Activated naive CD4-positive, alpha-beta T cell treated with Interleukin-2 at 50 U/mL for 16 hours (primary cell): Measurements from ENCODE around the gene ENHO.

ENCODE experiments used
- DNase-seq: peaks from one replicate; pipeline ENCODE4 v3.0.0-alpha.2; 2020

The ENHO gene

DNA sequence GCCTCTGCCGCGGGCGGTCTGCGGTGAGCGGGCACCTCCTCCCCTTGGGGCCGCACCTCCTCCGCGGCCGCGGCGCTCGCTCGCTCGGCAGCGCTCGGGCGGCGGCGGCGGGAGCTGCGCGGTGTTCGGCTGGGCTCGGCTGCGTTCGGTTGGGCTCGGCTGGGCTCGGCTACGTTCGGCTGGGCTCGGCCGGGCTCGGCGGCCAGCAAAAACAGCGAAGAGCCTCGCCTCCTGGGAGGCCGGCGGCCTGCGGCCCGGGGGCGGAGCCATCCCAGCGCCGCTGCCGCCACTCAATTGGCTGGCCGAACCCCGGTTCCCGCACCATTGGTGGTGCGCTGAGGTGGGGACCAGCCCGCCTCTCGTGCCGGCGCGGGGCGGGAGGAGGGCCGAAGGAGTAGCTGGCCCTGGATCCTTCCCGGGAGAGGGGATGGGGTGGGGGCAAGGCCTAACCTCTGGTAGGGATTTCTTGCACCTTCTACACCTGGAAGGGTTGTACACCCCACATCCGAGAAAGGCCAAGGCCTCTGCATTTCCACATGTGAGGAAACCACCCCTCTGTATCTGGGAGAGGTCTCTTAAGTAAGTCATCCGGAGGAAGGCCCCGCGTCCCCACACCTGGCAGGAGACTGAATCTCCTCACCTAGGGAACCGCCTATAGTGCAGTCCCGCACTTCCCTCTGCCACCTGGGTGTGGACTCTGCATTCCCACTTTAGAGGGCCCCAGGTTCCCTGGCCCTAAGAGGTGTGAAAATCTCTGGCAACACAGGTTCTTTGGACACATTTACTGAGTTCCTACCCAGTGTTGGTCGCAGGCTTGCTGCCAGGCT, at the start of gene ENHO:
Gene ENHO (minus strand): TSS at position 20 of the 827 bp plus-strand sequence. CDS start 1,295 bp downstream, outside the sequence.
- DNase-seq = peak; percentile 91

DNA sequence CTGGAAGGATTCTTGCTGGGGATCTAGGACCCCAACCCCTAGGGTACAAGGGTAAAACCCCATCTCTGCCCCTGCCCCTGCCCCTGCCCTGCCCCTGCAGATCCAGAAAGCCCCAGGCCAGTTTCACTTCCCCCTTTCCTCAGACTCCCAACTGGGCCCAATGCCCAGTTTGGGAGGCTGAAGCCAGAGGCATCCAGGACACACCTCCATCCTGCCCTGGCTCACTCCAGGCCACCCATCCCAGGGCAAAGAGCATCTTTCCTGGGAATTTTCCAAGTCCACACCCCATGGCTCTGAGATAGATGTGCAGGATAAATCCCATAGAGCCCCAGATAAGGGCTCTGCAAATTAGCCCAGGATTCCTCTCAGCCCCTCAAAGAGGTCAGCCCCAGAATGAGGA, 49.3 kb upstream of the ENHO start:
- DNase-seq = no peak

DNA sequence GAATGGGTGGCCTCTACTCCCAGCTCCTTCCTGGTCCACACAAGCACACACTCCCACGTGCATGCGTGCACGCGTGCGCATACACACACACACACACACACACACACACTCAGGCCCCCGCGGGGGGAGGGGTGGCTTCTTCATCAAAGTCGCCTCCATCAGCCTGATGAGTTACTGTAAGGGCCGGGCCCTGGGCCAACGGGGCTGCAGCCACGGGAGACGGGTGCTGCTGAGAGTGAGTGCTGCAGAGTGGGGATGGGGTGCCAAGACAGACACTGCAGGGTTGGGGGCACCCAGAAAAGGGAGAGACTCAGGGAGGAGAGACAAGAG, 48.7 kb upstream of the ENHO start:
- no peak for DNase-seq

DNA sequence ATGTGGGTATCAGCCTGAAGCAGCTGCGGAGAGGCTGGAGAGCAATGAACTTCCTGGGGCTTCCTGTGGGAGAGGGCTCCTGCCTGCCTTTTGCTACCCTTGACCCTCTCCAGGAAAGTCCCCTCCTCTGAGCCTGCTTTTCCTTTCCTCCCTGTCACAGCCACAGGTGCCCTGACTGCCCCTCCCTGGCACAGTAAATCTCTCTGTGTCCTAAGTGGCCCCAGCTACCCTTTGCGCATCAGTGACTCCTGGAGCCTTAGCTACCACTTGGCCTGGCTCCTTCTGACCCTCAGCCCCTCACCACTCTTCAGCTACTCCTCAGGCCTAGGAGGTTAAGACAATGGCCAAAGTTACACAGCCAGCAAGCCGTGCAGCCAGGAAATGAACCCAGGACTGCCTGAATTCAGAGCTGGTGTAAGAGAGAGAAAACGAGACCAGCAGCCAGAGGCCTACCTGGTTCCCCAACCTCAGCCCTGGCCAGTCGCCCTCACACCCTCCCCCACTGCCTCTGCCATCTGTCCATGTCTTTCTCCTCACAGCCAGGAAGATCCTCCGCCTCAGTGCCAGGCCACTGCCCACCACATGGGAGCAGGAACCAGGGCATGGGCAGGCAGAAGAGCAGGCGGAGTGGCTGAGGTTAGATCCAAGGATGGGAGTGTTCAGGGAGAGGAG, 48.2 kb upstream of the ENHO start:
- no peak for DNase-seq

DNA sequence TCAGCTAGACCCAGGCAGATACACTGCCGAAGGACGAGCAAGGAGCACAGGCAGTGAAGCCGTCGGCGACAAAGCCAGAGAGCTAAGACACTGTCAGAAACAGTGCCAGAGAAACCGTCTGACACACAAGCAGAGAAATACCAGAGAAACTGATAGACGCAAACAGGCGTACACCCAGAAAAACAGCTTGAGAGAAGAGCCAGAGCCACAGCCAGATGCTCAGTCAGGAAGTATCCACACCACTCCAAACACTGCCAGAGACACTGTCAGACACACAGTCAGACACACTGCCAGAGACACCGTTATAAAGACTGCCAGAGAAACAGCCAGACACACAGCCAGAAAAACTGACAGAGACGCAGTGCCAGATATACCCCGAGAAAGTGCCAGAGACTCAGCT, 47.6 kb upstream of the ENHO start:
- DNase-seq = no peak

DNA sequence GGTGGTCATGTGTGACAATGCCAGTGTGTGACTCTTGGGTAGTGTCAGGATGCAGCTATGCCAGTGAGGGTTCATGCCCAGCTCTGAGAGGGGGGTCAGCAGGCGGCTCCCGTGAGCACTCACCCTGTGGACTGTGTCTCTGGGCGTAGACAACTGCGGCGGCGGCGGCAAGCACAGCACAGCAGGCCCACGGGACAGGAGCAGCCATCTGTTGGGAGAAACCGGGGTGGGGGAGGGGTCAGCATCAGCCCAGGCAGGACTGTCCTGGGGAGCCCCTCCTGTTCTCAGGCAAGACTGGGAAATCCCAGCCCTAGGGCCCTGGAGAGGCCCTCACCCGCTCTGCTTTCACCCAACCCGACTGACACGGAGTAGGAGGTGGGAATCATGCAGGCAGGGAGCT, 46.0 kb upstream of the ENHO start:
- DNase-seq = no peak

DNA sequence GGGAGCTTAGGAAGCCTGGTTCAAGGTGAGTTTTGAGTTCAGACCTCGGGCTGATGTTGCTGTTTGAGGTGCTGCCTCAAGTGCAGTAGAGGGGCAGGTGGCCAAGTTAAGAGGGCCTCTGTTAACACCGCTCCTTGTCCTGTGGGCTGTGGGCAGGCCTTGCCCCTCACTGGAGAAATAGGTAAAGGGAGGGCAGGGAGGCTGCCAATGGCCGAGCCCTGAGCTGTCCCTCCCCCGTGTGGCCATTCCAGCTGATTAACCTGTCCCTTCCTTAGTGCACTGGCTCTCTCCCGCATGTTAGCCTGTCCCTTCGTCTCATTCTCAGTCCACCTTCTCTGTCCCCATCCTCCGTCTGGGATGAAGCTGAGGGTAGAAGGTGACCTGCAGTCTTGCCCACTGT, 45.3 kb upstream of the ENHO start:
- no peak for DNase-seq

DNA sequence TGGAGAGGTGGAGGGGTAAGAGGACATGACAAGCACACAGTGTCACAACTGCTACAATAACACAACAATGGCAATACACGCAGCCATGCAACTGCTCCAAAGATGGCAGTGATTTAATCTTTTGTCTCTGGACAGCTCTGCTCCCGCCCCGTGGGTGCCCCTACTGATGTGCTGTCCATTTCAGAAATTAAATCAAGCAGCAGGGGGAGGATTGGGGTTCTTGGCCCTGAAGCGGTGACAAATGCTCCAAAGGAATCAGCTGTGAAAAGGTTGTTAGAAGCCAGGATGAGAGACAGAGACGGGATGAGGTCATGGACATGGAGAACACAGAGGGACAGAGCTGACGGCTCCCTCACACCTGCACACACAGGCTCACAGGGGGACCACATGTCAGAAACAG, 44.2 kb upstream of the ENHO start:
- DNase-seq = no peak

DNA sequence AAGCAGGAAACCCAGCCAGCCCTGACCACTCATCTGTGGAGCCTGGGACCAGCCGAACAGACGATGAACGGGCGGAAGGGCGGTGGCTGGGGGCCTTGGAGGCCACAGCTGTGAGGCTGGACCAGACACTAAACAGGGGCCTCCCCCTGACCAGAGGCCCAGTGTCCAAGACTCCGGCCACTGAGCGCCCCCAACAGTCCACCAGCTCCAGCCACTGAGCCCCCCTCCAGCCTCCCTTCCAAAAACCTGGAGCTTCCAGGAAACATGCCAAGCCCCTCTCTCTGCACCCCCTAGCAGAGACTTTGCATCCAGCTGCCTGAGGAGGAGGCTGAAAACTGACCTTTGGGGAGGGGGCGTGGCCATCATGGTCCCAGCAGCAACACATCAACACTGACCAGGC, 43.5 kb upstream of the ENHO start:
- DNase-seq = no peak

DNA sequence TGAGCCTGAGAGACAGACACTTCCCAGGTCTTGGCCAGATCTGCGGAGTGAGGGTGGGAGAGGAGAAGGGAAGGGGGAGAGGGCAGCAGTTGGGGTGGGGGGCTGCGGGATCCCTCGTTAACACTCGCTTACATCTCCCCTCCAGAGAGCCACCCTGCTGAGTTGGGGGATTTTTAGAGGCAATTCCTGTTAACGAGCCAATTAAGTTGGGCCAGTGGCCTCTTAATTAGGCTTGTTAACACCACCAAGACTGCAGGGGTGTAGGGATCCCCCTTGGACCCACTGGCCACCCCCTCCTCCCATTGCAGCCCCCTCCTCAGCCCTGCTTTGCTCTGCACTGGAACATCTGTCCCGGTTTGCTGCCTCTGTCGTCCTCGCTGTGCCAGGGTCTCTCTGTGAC, 43.1 kb upstream of the ENHO start:
- DNase-seq = no peak

DNA sequence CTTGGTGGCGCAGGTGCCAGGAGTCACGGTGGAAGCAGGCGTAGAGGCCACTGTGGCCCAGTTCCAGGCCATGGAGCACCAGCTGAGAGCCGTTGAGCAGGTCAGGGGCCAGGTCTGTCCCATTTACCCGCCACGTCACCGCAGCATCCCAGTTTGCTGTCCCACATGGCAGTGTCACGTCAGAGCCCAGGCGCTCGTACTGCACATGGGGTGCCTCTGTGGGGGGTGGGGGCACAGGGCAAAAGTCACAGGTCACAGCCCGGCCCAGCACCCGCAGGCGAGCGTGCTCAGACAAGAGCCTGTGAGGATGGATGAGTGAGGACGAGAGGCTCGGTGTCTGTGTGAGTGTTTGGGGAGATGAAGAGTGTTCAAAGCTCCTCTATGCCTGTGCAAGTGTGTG, 41.8 kb upstream of the ENHO start:
- DNase-seq = no peak

DNA sequence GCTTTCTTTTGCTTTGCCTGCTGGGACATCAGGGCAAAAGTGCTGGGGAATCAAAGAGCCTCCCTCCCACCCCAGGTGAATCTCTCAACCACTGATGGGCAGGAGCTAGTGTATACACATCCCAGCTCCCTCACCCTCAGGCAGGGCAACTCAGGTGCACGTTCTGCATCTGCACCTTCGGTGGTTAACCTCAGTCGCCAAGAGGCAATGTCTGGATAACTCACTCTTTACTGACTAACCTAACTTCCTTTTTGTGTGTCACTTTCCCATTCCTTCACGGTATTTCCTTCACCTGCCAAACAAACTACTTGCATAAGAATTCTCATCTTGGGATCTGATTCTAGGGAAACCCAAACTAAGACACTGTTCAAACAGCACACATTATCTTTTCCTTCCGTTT, 40.5 kb upstream of the ENHO start:
- no peak for DNase-seq

DNA sequence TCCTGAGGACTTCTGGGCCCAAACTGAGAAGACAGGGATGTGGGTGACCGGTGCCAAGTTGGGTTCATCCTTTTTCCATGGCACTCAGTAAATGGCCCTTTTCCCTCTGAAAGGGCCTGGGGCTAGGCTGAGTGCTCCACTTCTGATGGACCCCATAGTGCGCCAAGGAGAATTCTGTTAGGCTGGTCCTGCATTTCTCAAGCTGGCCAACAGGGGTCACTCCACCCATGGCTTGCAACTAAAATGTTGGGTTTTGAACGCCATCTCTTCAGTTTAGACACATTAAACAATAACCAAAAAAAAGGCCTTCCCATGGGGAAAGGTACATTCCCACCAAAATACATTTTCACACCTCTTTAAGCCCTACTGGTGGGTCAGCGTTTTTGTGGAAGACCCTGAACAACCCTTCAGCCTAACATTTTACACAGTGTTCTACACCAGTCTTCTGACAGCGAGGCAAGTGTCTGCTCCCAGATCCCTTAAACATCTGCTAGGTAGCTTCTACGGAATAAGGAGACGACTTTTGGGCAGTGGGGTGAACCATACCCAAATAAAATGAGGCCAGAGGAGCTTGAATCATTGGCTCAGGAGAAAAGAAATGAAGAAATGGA, 39.5 kb upstream of the ENHO start:
- DNase-seq = no peak

DNA sequence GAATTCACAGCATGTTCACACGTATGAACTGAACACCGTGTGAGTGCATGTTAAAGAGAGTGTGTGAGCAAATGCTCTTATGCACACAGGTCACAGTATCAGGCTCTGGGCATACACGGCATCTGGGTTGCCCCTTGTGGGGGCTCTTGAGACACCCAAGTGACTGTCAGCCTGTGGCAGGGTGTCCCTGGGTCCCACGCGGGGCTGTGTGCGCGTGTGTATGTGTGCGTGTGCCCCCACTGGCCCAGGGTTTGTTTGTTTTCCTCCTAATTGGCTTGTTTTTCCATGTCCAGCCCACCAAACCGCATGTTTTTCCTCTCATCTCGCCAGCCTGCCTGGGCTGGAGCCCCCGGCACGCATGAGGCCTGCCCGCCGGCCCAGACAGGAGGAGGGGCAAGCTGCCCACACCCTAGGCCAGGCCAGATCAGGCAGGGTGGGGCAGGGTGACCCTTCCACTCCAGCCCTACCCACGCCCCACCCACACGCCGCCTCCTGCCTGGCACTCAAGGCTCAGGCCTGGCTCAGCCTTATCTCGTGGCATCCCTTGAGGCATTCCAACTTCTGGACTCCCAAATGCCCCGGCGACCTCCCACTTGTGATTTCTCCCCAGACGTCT, 37.9 kb upstream of the ENHO start:
- no peak for DNase-seq

DNA sequence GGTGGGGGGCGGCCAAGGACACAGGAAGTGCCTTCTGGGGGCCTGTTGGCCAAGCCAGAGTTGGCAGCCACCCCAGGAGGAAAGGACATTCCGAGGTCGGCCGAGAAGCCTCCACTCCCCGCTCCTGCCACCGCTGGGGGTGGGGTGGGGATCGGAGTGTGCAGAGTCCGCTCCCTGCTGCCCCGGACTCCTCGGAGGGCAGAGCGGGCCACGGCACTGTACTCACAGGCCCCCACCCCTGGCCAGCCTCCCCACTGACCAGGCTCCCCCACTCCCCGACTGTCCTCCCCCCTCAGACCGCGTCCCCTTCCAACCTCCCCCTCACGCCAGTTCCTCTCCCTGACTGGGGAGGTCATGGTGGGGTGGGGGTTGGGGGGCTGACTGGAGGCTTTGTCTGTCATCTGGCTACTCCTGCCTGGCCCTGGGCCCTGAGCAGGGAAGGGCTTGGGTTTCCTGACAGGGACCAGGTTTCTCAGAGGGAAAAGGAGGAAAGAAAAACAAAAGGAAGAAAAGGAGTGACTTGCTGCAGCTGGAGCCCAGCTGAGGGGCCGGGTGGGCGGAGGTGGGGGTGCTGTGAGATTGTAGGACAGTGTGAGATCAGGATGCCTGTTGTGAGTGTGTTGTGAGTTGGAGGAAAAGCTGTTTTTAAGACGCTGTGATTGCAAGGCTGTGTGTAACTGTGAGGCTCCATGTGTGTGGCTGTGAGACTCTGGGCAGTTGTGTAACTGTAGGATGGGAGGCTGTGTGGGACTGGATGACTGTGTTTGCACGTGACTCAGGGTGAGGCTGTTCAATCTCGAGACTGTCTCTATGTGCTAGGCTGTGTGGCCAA, 37.0 kb upstream of the ENHO start:
- no peak for DNase-seq

DNA sequence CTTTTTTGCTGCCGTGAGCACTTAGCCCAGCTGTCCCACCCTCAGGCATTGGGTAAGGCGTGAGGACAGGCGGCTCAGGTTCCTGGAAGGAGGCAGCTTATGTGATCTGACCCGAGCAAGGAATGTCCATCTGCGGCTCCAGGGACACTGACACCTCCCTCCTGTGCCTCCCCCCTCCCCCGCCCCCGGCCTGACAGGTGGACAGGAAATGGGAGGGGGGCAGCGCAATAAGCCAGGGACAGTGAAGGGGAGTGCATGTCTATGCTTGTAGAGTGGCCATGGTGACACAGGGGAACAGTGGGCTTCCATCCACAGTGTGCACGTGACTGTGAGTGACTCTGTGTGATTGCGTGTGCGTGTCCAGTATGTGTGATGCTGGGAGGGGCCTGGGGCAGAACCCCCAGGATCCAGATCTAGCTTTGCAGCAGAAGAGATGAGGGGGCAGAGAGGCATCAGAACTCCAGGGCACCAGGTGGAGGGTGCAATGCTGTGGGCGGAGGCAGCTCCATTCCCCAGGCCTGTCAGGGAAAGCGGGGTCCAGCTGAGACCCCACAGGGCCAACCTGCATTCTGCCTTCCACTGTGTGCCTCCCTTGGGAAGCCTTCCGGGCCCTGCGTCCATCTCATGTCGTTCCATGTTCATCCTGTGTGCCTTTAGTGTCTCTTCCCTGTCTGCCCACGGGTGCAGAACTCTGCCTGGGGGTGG, 36.3 kb upstream of the ENHO start:
- DNase-seq = no peak

DNA sequence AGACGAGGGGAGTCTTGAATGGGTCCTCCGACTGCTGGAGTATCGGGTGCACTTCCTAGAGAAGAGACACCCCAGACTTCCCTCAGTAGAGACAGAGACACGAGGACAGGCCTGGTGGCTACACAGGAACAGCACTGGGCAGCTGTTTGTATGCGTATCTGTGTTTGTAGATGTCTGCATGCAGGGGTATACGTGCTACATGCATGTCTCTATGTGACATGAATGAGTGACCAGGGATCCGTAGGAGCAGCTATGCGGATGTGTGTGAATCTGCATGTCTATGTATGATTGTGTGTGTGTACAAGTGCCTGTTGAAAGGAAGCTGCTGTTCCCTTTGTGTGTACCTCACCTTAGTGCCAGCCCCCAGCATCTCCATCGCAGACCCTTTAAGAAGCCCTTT, 35.6 kb upstream of the ENHO start:
- no peak for DNase-seq

DNA sequence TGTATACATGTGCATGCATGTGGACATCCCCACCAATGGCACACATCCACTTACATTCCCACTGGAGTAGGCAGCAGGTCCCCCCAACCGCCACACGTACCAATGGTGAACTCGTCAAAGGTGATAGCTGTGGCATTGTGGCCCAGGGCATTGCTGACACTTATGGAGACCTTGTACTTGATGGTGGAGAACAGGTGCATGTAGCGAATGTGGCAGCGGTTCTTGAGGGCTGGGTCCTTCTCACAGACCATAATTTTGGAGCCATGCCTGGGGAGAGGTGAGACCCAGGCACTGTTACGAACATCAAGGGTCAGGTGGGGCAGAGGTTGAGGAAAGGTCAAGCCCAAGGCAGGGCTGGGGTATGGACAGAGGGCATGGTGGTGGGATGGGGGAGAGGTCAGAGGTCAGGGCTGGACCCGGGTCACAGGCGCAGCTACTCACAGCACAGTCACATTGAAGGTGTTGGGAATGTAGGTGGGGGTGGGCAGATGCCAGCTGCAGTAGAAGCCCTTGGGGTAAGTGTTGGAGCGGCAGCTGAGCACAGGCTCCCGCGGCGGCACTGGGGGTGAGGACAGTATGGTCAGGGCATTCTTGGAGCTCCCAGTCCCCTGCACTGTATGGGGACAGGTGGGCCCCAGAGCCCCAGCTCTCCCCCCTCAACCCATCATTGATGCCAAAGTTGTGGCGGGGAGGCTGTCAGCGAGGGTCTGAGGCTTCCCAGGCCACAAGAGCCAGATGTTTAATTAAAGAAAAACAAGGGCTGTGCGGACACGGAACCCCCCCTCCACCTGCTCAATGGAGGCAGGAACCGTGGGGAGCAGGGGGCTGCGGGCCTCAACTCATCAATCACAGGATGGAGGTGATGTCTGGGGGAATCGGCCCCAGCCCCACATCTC, 34.9 kb upstream of the ENHO start:
- DNase-seq = no peak

DNA sequence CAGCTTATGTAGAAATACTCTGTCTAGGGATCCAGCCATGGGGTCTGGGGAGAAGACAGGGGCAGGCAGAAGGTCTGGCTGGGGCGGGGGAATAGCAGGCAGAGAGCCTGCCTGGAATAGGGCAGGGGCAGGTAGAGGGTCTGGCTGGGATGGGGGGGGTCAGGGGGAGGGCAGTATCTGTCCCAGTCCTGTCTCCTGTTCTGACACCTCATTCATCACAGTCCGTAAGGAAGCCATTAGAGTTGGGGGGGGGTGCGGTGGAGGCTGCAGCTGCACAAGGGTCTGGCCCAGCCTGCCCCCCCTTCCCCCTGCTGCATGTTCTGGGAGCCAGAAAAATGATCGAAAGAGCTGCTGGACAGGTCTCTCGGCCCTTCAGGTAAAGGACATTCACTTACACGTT, 34.2 kb upstream of the ENHO start:
- no peak for DNase-seq

DNA sequence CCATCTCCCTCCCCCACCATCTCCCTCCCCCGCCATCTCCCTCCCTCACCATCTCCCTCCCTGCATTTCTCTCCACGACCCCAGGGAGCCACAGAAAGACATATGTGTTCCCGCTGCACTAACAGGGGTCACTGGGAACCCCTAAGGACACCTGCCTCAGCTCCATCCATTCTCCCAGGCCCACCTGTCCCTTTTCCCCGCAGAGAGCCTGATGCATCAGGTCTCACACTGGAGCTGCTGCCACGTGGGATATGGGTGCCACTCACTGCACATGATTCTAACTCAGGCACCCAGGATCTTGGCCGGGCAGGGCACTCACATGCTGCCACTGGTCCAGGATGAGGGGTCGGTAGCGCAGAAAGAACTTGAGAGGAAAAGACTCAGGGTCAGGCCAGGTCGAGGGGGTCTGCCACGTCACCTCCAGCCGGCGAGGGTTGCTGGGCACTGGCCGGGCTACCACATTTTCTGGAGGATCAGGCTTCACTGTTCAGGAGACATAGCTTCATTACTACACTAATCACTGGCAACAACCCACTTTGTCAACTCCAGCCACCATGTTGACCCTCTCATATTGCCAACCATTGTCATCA, 33.2 kb upstream of the ENHO start:
- DNase-seq = no peak

DNA sequence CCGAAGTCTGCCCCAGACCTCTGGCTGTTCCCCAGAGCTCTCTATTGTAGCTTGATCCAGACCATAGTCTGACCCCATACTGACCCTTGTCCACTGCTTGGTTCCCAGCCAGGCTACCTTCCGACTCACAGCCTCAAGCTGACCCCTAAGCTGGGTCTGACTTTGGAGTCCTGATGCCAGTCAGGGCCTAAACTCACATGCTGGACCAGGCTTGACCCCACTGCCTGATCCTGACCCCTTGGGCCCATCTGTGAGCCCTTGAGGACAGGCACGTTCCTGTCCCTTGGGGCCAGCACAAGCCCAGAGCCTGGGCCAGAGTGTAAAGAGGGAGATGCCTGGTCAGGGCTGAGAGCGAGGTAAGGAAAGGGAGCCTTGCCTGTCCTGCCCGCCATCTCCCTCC, 32.7 kb upstream of the ENHO start:
- DNase-seq = no peak
